DMS79 (cell line): Measurements from ENCODE around the gene CFAP69.
A peak's percentile ranks its signal among the peaks of the same experiment; 100 is the strongest.
"Not testable (repeated sequence)": the region's sequence is repeated elsewhere in the genome, so short reads cannot be mapped to it uniquely, and the experiment has no call there.

Experiments
- DNase-seq: peaks from one replicate; lab custom pipeline; 2025; lab: John Stamatoyannopoulos, UW

Gene CFAP69

DNA sequence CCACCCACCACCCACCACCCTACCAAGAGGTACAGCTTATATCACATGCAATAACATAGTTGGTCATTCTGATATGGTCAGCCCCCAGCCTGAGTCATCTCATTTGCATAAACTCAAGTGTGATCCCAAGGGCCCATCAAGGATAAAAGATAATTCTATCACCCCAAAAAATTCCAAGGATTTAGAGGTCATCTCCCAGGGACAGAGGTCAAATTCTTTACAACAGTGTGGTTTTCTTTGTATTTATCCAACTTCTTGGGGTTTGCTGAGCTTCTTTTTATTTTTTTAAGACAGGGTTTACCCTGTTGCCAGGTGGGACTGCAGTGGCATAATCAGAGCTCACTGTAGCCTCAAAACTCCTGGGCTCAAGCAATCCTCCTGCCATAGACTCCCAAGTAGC is 92.1 kb downstream of the CFAP69 start:
- DNase-seq = no peak

GRCh38 chr7:90345016-90345415 is 100.0 kb downstream of the CFAP69 start:
- DNase-seq = no peak

- DNase-seq = no peak
Observed at GRCh38 chr7:90345595-90346335, 100.8 kb downstream of the CFAP69 start.

GRCh38 chr7:90346336-90347125 is 101.6 kb downstream of the CFAP69 start, which contains the start of gene GTPBP10:
TSS of gene GTPBP10 (plus strand) at chr7:90346716. CDS start at chr7:90346742, 26 bp downstream.
- DNase-seq = peak; percentile 85

- DNase-seq = no peak
Observed at GRCh38 chr7:90347759-90348158, 102.8 kb downstream of the CFAP69 start.

- DNase-seq = no peak
Observed at GRCh38 chr7:90349305-90349704, 104.3 kb downstream of the CFAP69 start.

DNA sequence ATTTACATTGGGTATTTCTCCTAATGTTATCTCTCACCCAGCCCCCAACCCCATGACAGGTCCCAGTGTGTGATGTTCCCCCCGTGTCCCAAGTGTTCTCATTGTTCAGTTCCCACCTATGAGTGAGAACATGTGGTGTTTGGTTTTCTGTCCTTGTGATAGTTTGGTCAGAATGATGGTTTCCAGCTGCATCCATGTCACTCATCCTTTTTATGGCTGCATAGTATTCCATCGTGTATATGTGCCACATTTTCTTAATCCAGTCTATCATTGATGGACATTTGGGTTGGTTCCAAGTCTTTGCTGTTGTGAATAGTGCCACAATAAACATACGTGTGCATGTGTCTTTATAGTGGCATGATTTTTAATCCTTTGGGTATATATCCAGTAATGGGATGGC is 105.1 kb downstream of the CFAP69 start:
- DNase-seq = not testable (repeated sequence)

GRCh38 chr7:90351987-90352386 is 107.0 kb downstream of the CFAP69 start:
- no peak for DNase-seq
